Stimulated activated CD8-positive, alpha-beta memory T cell treated with anti-CD3 and anti-CD28 coated beads, Interleukin-12 subunit alpha, Interleukin-12 subunit beta, amount 100 ng/mL, for 24 hours (primary cell): Measurements from ENCODE around the gene GJD2.

Experiments used
- DNase-seq: peaks from one replicate; pipeline ENCODE4 v3.0.0-alpha.2; 2020; ENCODE audit errors: extremely low read depth

Gene GJD2

GRCh38 chr15:34754674-34755418, at the start of gene GJD2:
GJD2 (minus strand) TSS chr15:34754998; CDS start chr15:34754488, 510 bp downstream.
- no peak for DNase-seq

GRCh38 chr15:34804113-34804512, 49.3 kb upstream of the GJD2 start:
- no peak for DNase-seq

GRCh38 chr15:34802803-34803750, 48.3 kb upstream of the GJD2 start:
- DNase-seq = no peak

GRCh38 chr15:34802371-34802770, 47.6 kb upstream of the GJD2 start:
- no peak for DNase-seq

GRCh38 chr15:34799149-34800101, 44.6 kb upstream of the GJD2 start:
- DNase-seq = no peak

GRCh38 chr15:34796847-34797435, 42.1 kb upstream of the GJD2 start:
- DNase-seq = no peak

- no peak for DNase-seq
These were observed 40.7 kb upstream of the GJD2 start, which contains the start of gene ACTC1 for GRCh38 chr15:34795267-34796081. ACTC1 (minus strand) TSS chr15:34795549; CDS start chr15:34794808, 741 bp downstream.

- DNase-seq = no peak
These were observed 39.9 kb upstream of the GJD2 start for GRCh38 chr15:34794590-34795206.

GRCh38 chr15:34793901-34794300, 39.1 kb upstream of the GJD2 start:
- DNase-seq = no peak

GRCh38 chr15:34793071-34793470, 38.3 kb upstream of the GJD2 start:
- DNase-seq = no peak

GRCh38 chr15:34791701-34792100, 36.9 kb upstream of the GJD2 start:
- no peak for DNase-seq

GRCh38 chr15:34790121-34790520, 35.3 kb upstream of the GJD2 start:
- no peak for DNase-seq

GRCh38 chr15:34789326-34789725, 34.5 kb upstream of the GJD2 start:
- DNase-seq = no peak

GRCh38 chr15:34786206-34786605, 31.4 kb upstream of the GJD2 start:
- no peak for DNase-seq

GRCh38 chr15:34783991-34784390, 29.2 kb upstream of the GJD2 start:
- DNase-seq = no peak

- no peak for DNase-seq
These were observed 28.6 kb upstream of the GJD2 start for GRCh38 chr15:34783431-34783830.

- DNase-seq = no peak
These were observed 28.1 kb upstream of the GJD2 start for GRCh38 chr15:34782901-34783300.

- DNase-seq = no peak
These were observed 25.9 kb upstream of the GJD2 start for GRCh38 chr15:34780725-34781124.

- no peak for DNase-seq
These were observed 21.9 kb upstream of the GJD2 start for GRCh38 chr15:34776606-34777105.

GRCh38 chr15:34773917-34774316, 19.1 kb upstream of the GJD2 start:
- DNase-seq = no peak
